ENCODE results near the gene OXNAD1.

- no peak for TF ChIP-seq CTCF (IDR thresholded peaks at IDR 0.05; ENCODE audit: poor library complexity)
- TF ChIP-seq EZH2 (IDR thresholded peaks at IDR 0.05; ENCODE audit: borderline replicate concordance) = no peak
- no peak for TF ChIP-seq EZH2phosphoT487 (IDR thresholded peaks at IDR 0.05; ENCODE audit: low read depth, severe bottlenecking, unreplicated experiment)
Measured at GRCh38 chr3:16300881-16301359, 35.9 kb downstream of the OXNAD1 start.
